ENCODE results near the gene VSTM2B.

Gene VSTM2B

GRCh38 chr19:29497241-29497640 is 28.6 kb upstream of the VSTM2B start:
- DNase-seq, result no peak

DNA sequence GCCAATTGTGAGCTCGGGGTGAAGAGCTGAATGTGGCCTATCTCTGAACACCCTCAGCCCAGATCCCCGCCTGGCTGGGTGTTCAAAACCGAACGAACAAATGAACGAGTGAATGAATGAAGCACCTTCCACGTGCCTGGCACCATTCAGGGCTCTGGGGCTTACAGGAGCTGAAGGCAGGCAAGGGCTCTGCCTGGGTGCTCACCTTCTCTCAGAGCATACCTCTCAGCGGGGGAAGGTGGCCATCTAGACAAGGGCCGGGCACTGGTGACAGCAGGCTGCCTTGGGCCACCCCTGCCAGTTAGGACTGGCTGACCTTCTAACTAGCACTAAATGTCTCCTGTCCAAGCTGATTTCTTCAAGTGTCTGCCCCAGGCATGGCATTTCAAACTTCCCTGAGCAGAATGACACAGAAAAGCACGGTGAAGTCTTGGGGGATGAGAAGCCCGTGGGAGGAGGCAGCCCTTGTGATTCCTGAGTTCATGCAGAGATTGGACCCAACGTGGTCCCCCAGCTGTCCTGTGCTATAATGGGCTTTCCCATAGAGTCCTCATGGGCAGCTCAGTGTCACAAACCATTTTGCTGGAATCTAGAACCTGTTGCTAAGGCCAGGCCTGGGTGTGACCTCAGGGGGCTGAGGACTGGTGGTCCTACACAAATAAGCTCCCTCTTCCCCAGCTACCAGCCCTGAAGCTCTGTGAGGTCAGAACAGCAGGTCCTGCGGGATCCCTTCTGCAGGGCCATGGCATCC is 27.9 kb upstream of the VSTM2B start:
- no peak for DNase-seq

GRCh38 chr19:29499261-29499920 is 26.4 kb upstream of the VSTM2B start:
- no peak for DNase-seq

DNA sequence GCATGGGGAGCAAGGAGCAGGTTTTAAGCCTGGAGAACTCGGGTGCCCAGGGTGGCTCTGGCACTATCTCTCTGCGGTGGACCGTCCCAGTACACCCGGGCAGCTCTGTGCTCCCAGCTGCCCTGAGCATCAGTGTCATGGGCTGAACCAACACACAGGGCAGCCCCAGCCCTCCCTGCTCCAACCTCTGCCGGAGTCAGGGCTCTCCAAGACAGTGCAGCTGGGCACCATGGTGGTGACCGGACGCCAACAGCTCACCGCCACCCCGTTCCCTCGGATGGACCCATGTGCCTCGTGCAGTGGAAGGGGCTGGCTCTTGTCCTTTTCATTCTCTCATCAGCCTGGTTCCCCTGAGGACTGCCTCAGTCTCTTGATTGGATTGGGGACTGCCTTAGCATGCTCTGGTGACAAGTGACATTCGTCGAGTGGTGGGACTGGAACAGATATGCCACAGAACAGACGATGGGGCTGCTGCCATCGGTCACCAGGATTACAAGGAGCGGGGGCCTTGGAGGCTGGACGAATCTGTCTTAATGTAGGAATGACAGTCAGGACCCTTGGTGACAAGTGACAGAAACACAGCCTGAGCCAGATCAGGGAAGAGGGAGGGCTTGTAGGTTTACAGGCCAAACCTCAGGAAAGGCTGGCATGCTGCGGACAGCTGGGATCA is 25.7 kb upstream of the VSTM2B start:
- DNase-seq, result no peak

GRCh38 chr19:29501816-29502580 is 23.8 kb upstream of the VSTM2B start:
- DNase-seq, result no peak

DNA sequence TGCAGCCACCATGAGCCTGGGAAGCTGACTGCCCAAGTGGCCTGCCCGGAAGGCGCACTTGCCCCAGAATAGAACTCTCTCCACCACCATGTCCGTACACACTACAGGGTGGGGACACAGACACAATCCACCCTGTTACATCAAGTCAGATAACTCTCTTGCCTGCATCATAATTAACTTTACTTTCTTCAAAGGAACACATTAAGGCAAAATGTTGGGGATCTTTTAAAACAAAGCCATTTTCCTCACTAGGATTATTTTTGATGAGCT is 23.3 kb upstream of the VSTM2B start:
- no peak for DNase-seq

GRCh38 chr19:29503140-29503758 is 22.5 kb upstream of the VSTM2B start:
- no peak for DNase-seq

- DNase-seq, result no peak
These were observed 22.0 kb upstream of the VSTM2B start for GRCh38 chr19:29503785-29504184.

DNA sequence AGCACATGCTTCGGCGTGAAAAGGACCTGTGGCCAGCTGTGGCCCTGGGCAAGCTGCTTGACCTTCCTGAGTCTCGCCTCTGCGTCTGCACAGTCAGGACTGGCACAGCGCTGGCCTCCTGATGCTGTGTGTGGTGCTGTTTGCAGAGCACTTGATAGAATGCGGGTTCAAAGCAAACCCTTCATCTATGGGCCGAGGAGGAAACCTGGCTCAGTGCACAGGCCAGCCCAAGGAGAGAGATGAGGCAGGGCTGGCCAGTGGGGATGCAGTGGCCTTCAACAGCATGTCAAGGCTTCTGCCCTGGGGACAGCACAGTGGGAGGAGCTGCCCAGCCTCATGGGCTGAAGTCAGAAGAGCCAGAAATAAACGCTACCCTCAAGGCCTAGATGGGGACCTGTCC is 21.3 kb upstream of the VSTM2B start:
- no peak for DNase-seq

GRCh38 chr19:29505097-29505824 is 20.5 kb upstream of the VSTM2B start:
- DNase-seq, result no peak

DNA sequence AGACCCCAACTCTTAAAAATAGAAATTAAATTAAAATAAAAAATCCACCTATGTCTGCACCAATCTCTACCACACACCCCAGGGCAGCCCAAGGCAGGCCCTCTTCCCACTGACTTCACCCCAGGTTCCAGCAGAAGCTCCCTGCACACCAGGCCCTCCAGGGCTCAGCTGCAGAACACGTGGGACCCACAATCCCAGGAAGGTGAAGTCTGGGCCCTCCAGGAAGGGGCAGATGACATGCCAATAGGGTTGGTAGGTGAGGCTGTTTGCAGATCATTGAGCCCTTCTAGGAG is 19.2 kb upstream of the VSTM2B start:
- DNase-seq, result no peak

- no peak for DNase-seq
These were observed 18.5 kb upstream of the VSTM2B start for GRCh38 chr19:29507081-29507860.

GRCh38 chr19:29508181-29508580 is 17.6 kb upstream of the VSTM2B start:
- DNase-seq, result no peak

DNA sequence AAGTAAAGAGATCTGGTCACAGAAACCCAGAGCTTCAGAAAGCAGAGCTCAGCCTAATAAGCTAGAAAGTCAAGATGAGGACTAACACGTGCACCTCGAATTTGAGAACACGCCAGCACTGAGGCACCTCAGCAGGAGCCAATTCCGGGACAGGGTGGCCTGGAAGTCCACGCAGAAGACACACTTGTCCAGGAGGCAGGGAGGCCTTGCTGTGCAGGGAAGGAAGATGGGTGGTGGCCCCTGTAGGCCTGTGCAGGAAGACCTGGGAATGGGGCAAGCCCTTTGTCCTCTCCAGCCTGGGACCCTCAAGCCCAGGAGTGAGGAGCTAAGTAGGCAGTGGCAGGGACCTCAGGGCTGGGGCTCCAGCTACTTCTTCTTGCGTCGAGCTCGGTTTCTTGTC is 16.3 kb upstream of the VSTM2B start:
- DNase-seq, result no peak

- DNase-seq, result no peak
These were observed 15.0 kb upstream of the VSTM2B start for GRCh38 chr19:29510701-29511265.

DNA sequence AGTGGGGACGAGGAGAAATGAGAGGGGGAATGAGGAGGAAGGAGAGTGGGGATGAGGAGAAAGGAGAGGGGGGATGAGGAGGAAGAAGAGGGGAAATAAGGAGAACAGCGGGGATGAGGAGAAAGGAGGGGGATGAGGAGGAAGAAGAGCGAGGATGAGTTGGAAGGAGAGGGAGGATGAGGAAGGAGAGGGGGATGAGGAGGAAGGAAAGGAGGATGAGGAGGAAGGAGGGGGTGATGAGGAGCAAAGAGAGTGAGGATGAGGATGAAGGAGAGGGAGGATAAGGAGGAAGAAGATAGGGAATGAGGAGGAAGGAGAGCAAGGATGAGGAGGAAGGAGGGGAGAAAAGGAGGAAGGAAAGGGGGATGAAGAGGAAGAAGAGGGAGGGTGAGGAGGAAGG is 14.0 kb upstream of the VSTM2B start:
- no peak for DNase-seq

DNA sequence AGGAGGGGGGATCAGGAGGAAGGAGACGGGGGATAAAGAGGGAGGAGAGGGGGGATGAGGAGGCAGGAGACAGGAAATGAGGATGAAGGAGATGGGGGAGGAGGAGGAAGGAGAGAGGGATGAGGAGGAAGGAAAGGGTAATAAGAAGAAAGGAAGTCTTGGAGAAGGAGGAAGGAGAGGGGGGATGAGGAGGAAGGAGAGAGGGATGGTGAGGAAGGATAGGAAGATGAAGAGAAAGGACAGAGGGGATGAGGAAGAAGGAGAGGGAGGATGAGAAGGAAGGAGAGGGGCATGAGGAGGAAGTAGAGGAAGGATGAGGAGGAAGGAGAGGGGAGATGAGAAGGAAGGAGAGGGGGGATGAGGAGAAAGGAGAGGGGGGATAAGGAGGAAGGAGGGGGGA is 13.0 kb upstream of the VSTM2B start:
- no peak for DNase-seq

- DNase-seq, result no peak
These were observed 11.1 kb upstream of the VSTM2B start for GRCh38 chr19:29514525-29515232.

DNA sequence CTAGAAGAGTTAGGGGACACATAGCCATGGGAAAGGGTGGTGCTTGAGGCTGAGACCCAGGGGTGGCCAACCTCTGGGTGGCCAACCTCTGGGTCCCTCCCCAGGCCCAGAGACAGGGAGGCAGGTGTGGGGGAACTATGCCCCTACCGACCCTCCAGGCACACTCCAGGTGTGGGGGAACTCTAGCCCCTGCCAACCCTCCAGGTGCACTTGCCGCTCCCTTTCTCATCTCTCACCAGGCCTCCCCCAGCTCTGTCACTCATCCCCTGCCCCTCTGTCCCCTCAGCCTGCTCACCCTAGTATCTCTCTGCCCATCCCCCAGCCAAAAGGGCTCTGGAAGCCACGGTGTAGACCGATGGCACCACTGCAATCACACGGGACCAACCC is 10.6 kb upstream of the VSTM2B start:
- DNase-seq, result no peak

- DNase-seq, result no peak
These were observed 10.0 kb upstream of the VSTM2B start for GRCh38 chr19:29515706-29516357.
